ENCODE measurements around the gene FGF14.

The FGF14 gene

GRCh38 chr13:102260256-102260655, 141.6 kb downstream of the FGF14 start:
- H3K14ac ChIP-seq (ENCODE audit: low read length): no peak overlapping the region
- H2AK5ac ChIP-seq (ENCODE audit: low read depth, low read length): no peak overlapping the region
- no peaks in the 10 kb centered on the region for H3K27me3 ChIP-seq (ENCODE audit: control insufficient read depth in 3 of 3, insufficient read depth in 3 of 3, low read depth in 1 of 3, low read length in 3 of 3)
- H4K91ac ChIP-seq (ENCODE audit: low read depth, low read length, poor library complexity): no peak overlapping the region
- H3K4me2 ChIP-seq (ENCODE audit: insufficient read depth, low read length, poor library complexity, severe bottlenecking): no peak overlapping the region
- H3K9me3 ChIP-seq (replicated peaks in 1 of 2; ENCODE audit: control insufficient read depth in 2 of 2, insufficient read depth in 1 of 2, low read depth in 1 of 2, low read length in 2 of 2): peaks cover 0 to 1% of the 10 kb centered on the region in 2 donors
- no peak overlapping the region for H2BK12ac ChIP-seq (ENCODE audit: low read length)
- no peak for DNase-seq (ENCODE audit: low spot score)
- no peak overlapping the region for H2BK15ac ChIP-seq (ENCODE audit: low read length)
- no peak overlapping the region for H3K27ac ChIP-seq (replicated peaks; ENCODE audit: low read length)
- H3K4me3 ChIP-seq (ENCODE audit: low read length in 2 of 2): no peak overlapping the region
- H2AFZ ChIP-seq (ENCODE audit: low read length): no peak overlapping the region
- WGBS, 2 donors (ENCODE audit: extremely low coverage in 2 of 2, insufficient read length in 2 of 2, insufficient replicate concordance in 1 of 2): no CpG with 5 or more reads among the region's 6 CpGs
- H3K9ac ChIP-seq (ENCODE audit: low read depth, low read length, poor library complexity): no peak overlapping the region
- H3K4me1 ChIP-seq (ENCODE audit: control insufficient read depth in 2 of 2, insufficient read depth in 1 of 2, low read depth in 1 of 2, low read length in 2 of 2): no peaks in the 10 kb centered on the region
- H2BK5ac ChIP-seq (ENCODE audit: low read length): no peak overlapping the region
- peaks cover 2% of the 10 kb centered on the region for H3K79me1 ChIP-seq (ENCODE audit: low read depth, low read length)
- H3K4ac ChIP-seq (ENCODE audit: low read length): no peak overlapping the region
- no peak overlapping the region for H3K23ac ChIP-seq (ENCODE audit: low read depth, low read length, poor library complexity)
- no peak overlapping the region for H3K18ac ChIP-seq (ENCODE audit: low read length)
- H4K8ac ChIP-seq (ENCODE audit: low read depth, low read length): no peak overlapping the region
- H3K36me3 ChIP-seq (replicated peaks in 1 of 2; ENCODE audit: control insufficient read depth in 2 of 2, insufficient read depth in 2 of 2, low read length in 2 of 2): no peaks in the 10 kb centered on the region
- no peak overlapping the region for H2BK120ac ChIP-seq (ENCODE audit: low read depth, low read length)

GRCh38 chr13:102255409-102255808, 146.4 kb downstream of the FGF14 start:
- Histone ChIP-seq H3K4ac (ENCODE audit: low read length) (no peak overlapping the region), H2BK15ac (ENCODE audit: low read length) (no peak overlapping the region), H2BK120ac (ENCODE audit: low read depth, low read length) (no peak overlapping the region), H3K36me3 (replicated peaks in 1 of 2; ENCODE audit: control insufficient read depth in 2 of 2, insufficient read depth in 2 of 2, low read length in 2 of 2) (no peaks in the 10 kb centered on the region), H3K14ac (ENCODE audit: low read length) (no peak overlapping the region), H4K8ac (ENCODE audit: low read depth, low read length) (no peak overlapping the region), H3K9me3 (replicated peaks in 1 of 2; ENCODE audit: control insufficient read depth in 2 of 2, insufficient read depth in 1 of 2, low read depth in 1 of 2, low read length in 2 of 2) (peaks cover 0 to 1% of the 10 kb centered on the region in 2 donors), H3K4me3 (ENCODE audit: low read length in 2 of 2) (no peak overlapping the region), H2AFZ (ENCODE audit: low read length) (no peak overlapping the region), H2AK5ac (ENCODE audit: low read depth, low read length) (no peak overlapping the region), H2BK12ac (ENCODE audit: low read length) (no peak overlapping the region), H3K9ac (ENCODE audit: low read depth, low read length, poor library complexity) (no peak overlapping the region), H3K27me3 (ENCODE audit: control insufficient read depth in 3 of 3, insufficient read depth in 3 of 3, low read depth in 1 of 3, low read length in 3 of 3) (no peaks in the 10 kb centered on the region), H3K4me2 (ENCODE audit: insufficient read depth, low read length, poor library complexity, severe bottlenecking) (no peak overlapping the region), H3K79me1 (ENCODE audit: low read depth, low read length) (peaks cover 2% of the 10 kb centered on the region), H3K18ac (ENCODE audit: low read length) (no peak overlapping the region), H4K91ac (ENCODE audit: low read depth, low read length, poor library complexity) (no peak overlapping the region), H3K4me1 (ENCODE audit: control insufficient read depth in 2 of 2, insufficient read depth in 1 of 2, low read depth in 1 of 2, low read length in 2 of 2) (no peaks in the 10 kb centered on the region), H2BK5ac (ENCODE audit: low read length) (no peak overlapping the region), H3K23ac (ENCODE audit: low read depth, low read length, poor library complexity) (no peak overlapping the region), H3K27ac (replicated peaks; ENCODE audit: low read length) (no peak overlapping the region)
- DNase-seq (ENCODE audit: low spot score): no peak

GRCh38 chr13:102251817-102252216, 150.0 kb downstream of the FGF14 start:
- Histone ChIP-seq H2BK5ac (ENCODE audit: low read length) (no peak overlapping the region), H3K27ac (replicated peaks; ENCODE audit: low read length) (no peak overlapping the region), H2BK120ac (ENCODE audit: low read depth, low read length) (no peak overlapping the region), H4K8ac (ENCODE audit: low read depth, low read length) (no peak overlapping the region), H3K79me1 (ENCODE audit: low read depth, low read length) (no peaks in the 10 kb centered on the region), H3K23ac (ENCODE audit: low read depth, low read length, poor library complexity) (no peak overlapping the region), H2AK5ac (ENCODE audit: low read depth, low read length) (no peak overlapping the region), H3K18ac (ENCODE audit: low read length) (no peak overlapping the region), H3K4me1 (ENCODE audit: control insufficient read depth in 2 of 2, insufficient read depth in 1 of 2, low read depth in 1 of 2, low read length in 2 of 2) (no peaks in the 10 kb centered on the region), H2BK15ac (ENCODE audit: low read length) (no peak overlapping the region), H2AFZ (ENCODE audit: low read length) (no peak overlapping the region), H3K4me2 (ENCODE audit: insufficient read depth, low read length, poor library complexity, severe bottlenecking) (no peak overlapping the region), H3K9ac (ENCODE audit: low read depth, low read length, poor library complexity) (no peak overlapping the region), H3K14ac (ENCODE audit: low read length) (no peak overlapping the region), H2BK12ac (ENCODE audit: low read length) (no peak overlapping the region), H3K4ac (ENCODE audit: low read length) (no peak overlapping the region), H3K27me3 (ENCODE audit: control insufficient read depth in 3 of 3, insufficient read depth in 3 of 3, low read depth in 1 of 3, low read length in 3 of 3) (no peaks in the 10 kb centered on the region), H3K9me3 (replicated peaks in 1 of 2; ENCODE audit: control insufficient read depth in 2 of 2, insufficient read depth in 1 of 2, low read depth in 1 of 2, low read length in 2 of 2) (no peaks in the 10 kb centered on the region), H3K36me3 (replicated peaks in 1 of 2; ENCODE audit: control insufficient read depth in 2 of 2, insufficient read depth in 2 of 2, low read length in 2 of 2) (no peaks in the 10 kb centered on the region), H3K4me3 (ENCODE audit: low read length in 2 of 2) (no peak overlapping the region), H4K91ac (ENCODE audit: low read depth, low read length, poor library complexity) (no peak overlapping the region)
- no peak for DNase-seq (ENCODE audit: low spot score)
- no CpG with 5 or more reads among the region's 3 CpGs for WGBS, 2 donors (ENCODE audit: extremely low coverage in 2 of 2, insufficient read length in 2 of 2, insufficient replicate concordance in 1 of 2)

- Histone ChIP-seq H3K18ac (ENCODE audit: low read length) (no peak overlapping the region), H2BK5ac (ENCODE audit: low read length) (no peak overlapping the region), H3K9me3 (replicated peaks in 1 of 2; ENCODE audit: control insufficient read depth in 2 of 2, insufficient read depth in 1 of 2, low read depth in 1 of 2, low read length in 2 of 2) (no peaks in the 10 kb centered on the region), H4K8ac (ENCODE audit: low read depth, low read length) (no peak overlapping the region), H2AFZ (ENCODE audit: low read length) (no peak overlapping the region), H3K14ac (ENCODE audit: low read length) (no peak overlapping the region), H3K4me2 (ENCODE audit: insufficient read depth, low read length, poor library complexity, severe bottlenecking) (no peak overlapping the region), H4K91ac (ENCODE audit: low read depth, low read length, poor library complexity) (no peak overlapping the region), H2BK120ac (ENCODE audit: low read depth, low read length) (no peak overlapping the region), H3K4me3 (ENCODE audit: low read length in 2 of 2) (no peak overlapping the region), H3K36me3 (replicated peaks in 1 of 2; ENCODE audit: control insufficient read depth in 2 of 2, insufficient read depth in 2 of 2, low read length in 2 of 2) (no peaks in the 10 kb centered on the region), H2BK12ac (ENCODE audit: low read length) (no peak overlapping the region), H3K27ac (replicated peaks; ENCODE audit: low read length) (no peak overlapping the region), H3K4me1 (ENCODE audit: control insufficient read depth in 2 of 2, insufficient read depth in 1 of 2, low read depth in 1 of 2, low read length in 2 of 2) (no peaks in the 10 kb centered on the region), H2AK5ac (ENCODE audit: low read depth, low read length) (no peak overlapping the region), H3K23ac (ENCODE audit: low read depth, low read length, poor library complexity) (no peak overlapping the region), H3K79me1 (ENCODE audit: low read depth, low read length) (no peaks in the 10 kb centered on the region), H2BK15ac (ENCODE audit: low read length) (no peak overlapping the region), H3K4ac (ENCODE audit: low read length) (no peak overlapping the region), H3K9ac (ENCODE audit: low read depth, low read length, poor library complexity) (no peak overlapping the region), H3K27me3 (ENCODE audit: control insufficient read depth in 3 of 3, insufficient read depth in 3 of 3, low read depth in 1 of 3, low read length in 3 of 3) (no peaks in the 10 kb centered on the region)
- WGBS, 2 donors (ENCODE audit: extremely low coverage in 2 of 2, insufficient read length in 2 of 2, insufficient replicate concordance in 1 of 2): no CpG with 5 or more reads among the region's 2 CpGs
- no peak for DNase-seq (ENCODE audit: low spot score)
These were observed 151.4 kb downstream of the FGF14 start for GRCh38 chr13:102250448-102250847.

All from neuronal stem cell (in vitro differentiated cells).